H9 (cell line): ENCODE measurements around the gene ZNF723. TPM values are rescaled to one million over a fixed set of nuclear protein-coding genes. Genes with fewer than 3 reads are reported as not detected.

Source experiments
- DNase-seq: peaks from one replicate; pipeline ENCODE4 v3.0.0-alpha.2; 2017
- H2AFZ ChIP-seq: one replicate; pipeline ENCODE4 v1.6.1; 2013; ENCODE audit warnings: mild to moderate bottlenecking, low read length, control low read depth, moderate library complexity
- H2AK5ac ChIP-seq: 2 replicates; pipeline ENCODE4 v1.6.1; 2013; ENCODE audit warnings: low read length, control low read depth, mixed read lengths; ENCODE audit not compliant: insufficient read length
- H2BK120ac ChIP-seq: one replicate; pipeline ENCODE4 v1.6.1; 2013; ENCODE audit warnings: low read depth, mild to moderate bottlenecking, low read length, control low read depth, inconsistent platforms; ENCODE audit not compliant: poor library complexity, severe bottlenecking
- H2BK12ac ChIP-seq: 2 replicates; pipeline ENCODE4 v1.6.1; 2013; ENCODE audit warnings: low read length, control low read depth, mixed read lengths, low read depth; ENCODE audit not compliant: insufficient read length
- H2BK15ac ChIP-seq: 2 replicates; pipeline ENCODE4 v1.6.1; 2013; ENCODE audit warnings: low read depth, low read length, control low read depth
- H2BK20ac ChIP-seq: one replicate; pipeline ENCODE4 v1.6.1; 2013; ENCODE audit warnings: low read depth, mild to moderate bottlenecking, low read length, control low read depth, inconsistent platforms; ENCODE audit not compliant: poor library complexity, severe bottlenecking
- H2BK5ac ChIP-seq: 2 replicates; pipeline ENCODE4 v1.6.1; 2013; ENCODE audit warnings: low read length, control low read depth, mixed read lengths; ENCODE audit not compliant: insufficient read length
- H3K14ac ChIP-seq: 2 replicates; pipeline ENCODE4 v1.6.1; 2013; ENCODE audit warnings: low read length, control low read depth; ENCODE audit not compliant: insufficient read depth
- H3K18ac ChIP-seq: 2 replicates; pipeline ENCODE4 v1.6.1; 2013; ENCODE audit warnings: low read depth, mild to moderate bottlenecking, mixed read lengths, low read length, control low read depth; ENCODE audit not compliant: insufficient read length
- H3K23ac ChIP-seq: 2 replicates; pipeline ENCODE4 v1.6.1; 2013; ENCODE audit warnings: low read length, control low read depth, mixed read lengths, low read depth; ENCODE audit not compliant: insufficient read length
- H3K23me2 ChIP-seq: 2 replicates; pipeline ENCODE4 v1.6.1; 2013; ENCODE audit warnings: low read depth, mild to moderate bottlenecking, mixed read lengths, low read length, control low read depth; ENCODE audit not compliant: insufficient read length, poor library complexity, severe bottlenecking
- H3K27ac ChIP-seq: 2 replicates; pipeline ENCODE4 v1.5.1; 2013; ENCODE audit warnings: low read length, control low read depth, mixed read lengths, low read depth; ENCODE audit not compliant: insufficient read length
- H3K27me3 ChIP-seq: 2 replicates; pipeline ENCODE4 v1.6.1; 2013; ENCODE audit warnings: low read length, control low read depth, inconsistent platforms; ENCODE audit not compliant: insufficient read depth
- H3K4ac ChIP-seq: 2 replicates; pipeline ENCODE4 v1.6.1; 2013; ENCODE audit warnings: low read depth, mild to moderate bottlenecking, control low read depth, inconsistent platforms, low read length, moderate library complexity
- H3K4me1 ChIP-seq: 2 replicates; pipeline ENCODE4 v1.6.1; 2013; ENCODE audit warnings: low read length, control low read depth, inconsistent platforms; ENCODE audit not compliant: insufficient read depth
- H3K4me2 ChIP-seq: 2 replicates; pipeline ENCODE4 v1.6.1; 2013; ENCODE audit warnings: low read length, control low read depth, mixed read lengths; ENCODE audit not compliant: insufficient read length, insufficient read depth
- H3K56ac ChIP-seq: 2 replicates; pipeline ENCODE4 v1.6.1; 2013; ENCODE audit warnings: low read depth, mild to moderate bottlenecking, mixed read lengths, low read length, control low read depth; ENCODE audit not compliant: insufficient read length
- H3K79me1 ChIP-seq: 2 replicates; pipeline ENCODE4 v1.6.1; 2013; ENCODE audit warnings: low read depth, mild to moderate bottlenecking, moderate library complexity, low read length, control low read depth, inconsistent platforms; ENCODE audit not compliant: insufficient read depth, poor library complexity, severe bottlenecking
- H3K79me2 ChIP-seq: 2 replicates; pipeline ENCODE4 v1.6.1; 2013; ENCODE audit warnings: low read length, control low read depth, inconsistent platforms; ENCODE audit not compliant: insufficient read depth
- H3K9ac ChIP-seq: 2 replicates; pipeline ENCODE4 v1.6.1; 2013; ENCODE audit warnings: low read length, control low read depth, mixed read lengths; ENCODE audit not compliant: insufficient read length; ENCODE audit errors: extremely low read depth
- H3K9me3 ChIP-seq: one replicate; pipeline ENCODE4 v1.6.1; 2013; ENCODE audit warnings: low read depth, low read length, inconsistent platforms; ENCODE audit not compliant: control insufficient read depth
- H3T11ph ChIP-seq: one replicate; pipeline ENCODE4 v1.6.1; 2013; ENCODE audit warnings: mild to moderate bottlenecking, low read length, control low read depth, inconsistent platforms
- H4K20me1 ChIP-seq: one replicate; pipeline ENCODE4 v1.6.1; 2013; ENCODE audit not compliant: control insufficient read depth, insufficient read length, insufficient read depth
- H4K5ac ChIP-seq: 2 replicates; pipeline ENCODE4 v1.6.1; 2013; ENCODE audit warnings: low read depth, mild to moderate bottlenecking, mixed read lengths, low read length, control low read depth; ENCODE audit not compliant: insufficient read length
- H4K8ac ChIP-seq: replicated peaks from 2 replicates; pipeline ENCODE4 v1.6.1; 2013; ENCODE audit warnings: low read length, control low read depth, mixed read lengths, low read depth; ENCODE audit not compliant: insufficient read length
- H4K91ac ChIP-seq: 2 replicates; pipeline ENCODE4 v1.6.1; 2013; ENCODE audit warnings: low read depth, mild to moderate bottlenecking, moderate library complexity, mixed read lengths, low read length, control low read depth; ENCODE audit not compliant: insufficient read length
- H3K27ac Mint-ChIP-seq, 3 experiments: 2 replicates in 2 of 3; 3 replicates in 1 of 3; pipeline ENCODE4 v1.8.0; 2020 to 2021; ENCODE audit warnings: mixed read lengths in 3 of 3, mild to moderate bottlenecking in 1 of 3, moderate library complexity in 1 of 3
- H3K27me3 Mint-ChIP-seq: 2 replicates; pipeline ENCODE4 v1.8.0; 2021; ENCODE audit warnings: low read depth, mild to moderate bottlenecking, moderate library complexity, mixed read lengths
- H3K36me3 Mint-ChIP-seq, 3 experiments: 2 replicates in 2 of 3; 3 replicates in 1 of 3; pipeline ENCODE4 v1.8.0; 2020 to 2021; ENCODE audit warnings: low read depth in 3 of 3, mixed read lengths in 3 of 3; ENCODE audit not compliant: insufficient read depth in 1 of 3
- H3K4me1 Mint-ChIP-seq, 2 experiments: 2 replicates each; pipeline ENCODE4 v1.8.0; 2020; ENCODE audit warnings: mixed read lengths in 2 of 2
- H3K4me3 Mint-ChIP-seq, 2 experiments: 2 replicates in 1 of 2; 3 replicates in 1 of 2; pipeline ENCODE4 v1.8.0; 2020 to 2021; ENCODE audit warnings: mild to moderate bottlenecking in 2 of 2, mixed read lengths in 2 of 2, moderate library complexity in 1 of 2
- H3K9me3 Mint-ChIP-seq, 2 experiments: 2 replicates in 1 of 2; 3 replicates in 1 of 2; pipeline ENCODE4 v1.8.0; 2020; ENCODE audit warnings: mild to moderate bottlenecking in 2 of 2, mixed read lengths in 2 of 2, moderate library complexity in 1 of 2
- CTCF ChIP-seq: fragments of 200-600 bp; sonication (generic); conservative IDR thresholded peaks from 3 replicates; pipeline ENCODE4 v1.8.0; 2021; ENCODE audit warnings: antibody characterized with exemption, mild to moderate bottlenecking
- WGBS: extraction: QIAGEN DNeasy Blood & Tissue Kit; methylation state at CpG from one replicate; pipeline ENCODE4 v1.1.7; 2013; ENCODE audit warnings: missing lambda C conversion rate, low lambda C conversion rate, mixed read lengths; ENCODE audit not compliant: insufficient read length; ENCODE audit errors: extremely low coverage; 5-methylcytosine and 5-hydroxymethylcytosine counted together
- total RNA-seq: library from RNA; stranded (reverse); gene quantifications from 2 replicates; pipeline ENCODE4 v1.2.1, GENCODE V29; 2021

ZNF723 gene
- total RNA-seq, 1 experiment from 2014 or later, result not detected

GRCh38 chr19:22893855-22894270 lies 61.8 kb downstream of the ZNF723 start:
- H3K4me1 Mint-ChIP-seq, result no peaks in the 10 kb centered on the region
- WGBS, result no CpG with 5 or more reads among the region's 35 CpGs

More at GRCh38 chr19:22893855-22894270, 61.8 kb downstream of the ZNF723 start:
- Histone ChIP-seq H3T11ph (no peak overlapping the region), H4K91ac (no peak overlapping the region), H3K56ac (no peak overlapping the region), H3K23me2 (no peaks in the 10 kb centered on the region), H2BK5ac (no peak overlapping the region), H3K27me3 (no peaks in the 10 kb centered on the region), H3K18ac (no peak overlapping the region), H3K79me2 (no peaks in the 10 kb centered on the region), H2BK20ac (no peak overlapping the region), H2AK5ac (no peak overlapping the region), H2BK15ac (no peak overlapping the region), H4K8ac (no peak overlapping the region), H3K4me1 (no peaks in the 10 kb centered on the region), H3K9ac (no peak overlapping the region), H3K4me2 (no peak overlapping the region), H3K27ac (no peak overlapping the region), H3K23ac (no peak overlapping the region), H3K79me1 (no peaks in the 10 kb centered on the region), H4K5ac (no peak overlapping the region), H4K20me1 (no peaks in the 10 kb centered on the region), H2BK12ac (no peak overlapping the region), H2AFZ (no peak overlapping the region), H2BK120ac (no peak overlapping the region), H3K14ac (no peak overlapping the region), H3K9me3 (peaks cover 73% of the 10 kb centered on the region), H3K4ac (no peak overlapping the region)
- TF ChIP-seq CTCF, result no peak
- Mint-ChIP-seq H3K36me3 (peaks cover 4 to 16% (median 13%) of the 10 kb centered on the region in 3 experiments; a peak in 6 of 7 replicates), H3K27ac (no peak overlapping the region), H3K27me3 (peaks cover 1% of the 10 kb centered on the region), H3K4me3 (no peak overlapping the region), H3K9me3 (peaks cover 82 to 92% of the 10 kb centered on the region in 2 experiments)
- DNase-seq, result no peak
